Measurements from ENCODE around the gene TYW1. TPM values are rescaled to one million over a fixed set of nuclear protein-coding genes. Genes with fewer than 3 reads are reported as not detected.
"Not testable (repeated sequence)": the region's sequence is repeated elsewhere in the genome, so short reads cannot be mapped to it uniquely, and the experiment has no call there.

The TYW1 gene
- total and polyA plus RNA-seq, 2 of the 4 experiments (the other 2 are of a cell fraction): 10.7 to 23.7 TPM

GRCh38 chr7:67255076-67255475, 258.4 kb downstream of the TYW1 start:
- BruUV-seq (replicated peaks): not testable (repeated sequence)

GRCh38 chr7:67257779-67258178, 261.1 kb downstream of the TYW1 start:
- BruUV-seq (replicated peaks); H2BK120ac ChIP-seq (ENCODE audit: low read depth, low read length); H3K4me1 ChIP-seq (ENCODE audit: control insufficient read depth, insufficient read depth, low read length); H3K36me3 ChIP-seq (ENCODE audit: control insufficient read depth, insufficient read depth, low read length); CTCF ChIA-PET; H3K4me2 ChIP-seq (ENCODE audit: low read depth, low read length); H2BK20ac ChIP-seq (ENCODE audit: low read depth, low read length); DNase-seq; POLR2A ChIA-PET (ENCODE audit: unreplicated experiment); in situ Hi-C loops (cut with MboI; ENCODE audit: low sequenced_read_pairs); H3K9ac ChIP-seq (ENCODE audit: low read depth, low read length); H3K56ac ChIP-seq (ENCODE audit: extremely low read depth, insufficient read depth, low read length); H2AK5ac ChIP-seq (ENCODE audit: low read depth, low read length); H3K9me3 ChIP-seq (ENCODE audit: control insufficient read depth, insufficient read depth, low read length); H2BK15ac ChIP-seq (ENCODE audit: low read depth, low read length); H2AK9ac ChIP-seq (replicated peaks; ENCODE audit: low read depth, low read length, poor library complexity); dilution Hi-C loops (cut with HindIII; ENCODE audit: low sequenced_read_pairs, unreplicated experiment); H4K8ac ChIP-seq (ENCODE audit: low read depth in 2 of 2, low read length in 2 of 2); H3K27me3 ChIP-seq (ENCODE audit: control insufficient read depth, insufficient read depth, low read length); H3K79me1 ChIP-seq (ENCODE audit: low read depth in 1 of 2, low read length in 2 of 2); H3K18ac ChIP-seq (ENCODE audit: low read depth, low read length); H3K9me1 ChIP-seq (ENCODE audit: insufficient read depth, low read length); H3K4me3 ChIP-seq (ENCODE audit: insufficient read depth, low read depth, low read length); ATAC-seq (ENCODE audit: low read depth); H4K91ac ChIP-seq (ENCODE audit: insufficient read depth, low read depth, low read length); H2AFZ ChIP-seq (replicated peaks; ENCODE audit: low read length, poor library complexity); H3K4ac ChIP-seq (ENCODE audit: low read depth, low read length); intact Hi-C loops (cut with micrococcal nuclease); H3K27ac ChIP-seq (ENCODE audit: insufficient read depth, low read length); H3K14ac ChIP-seq (replicated peaks; ENCODE audit: low read depth, low read length); H4K20me1 ChIP-seq (ENCODE audit: insufficient read depth, low read length); H2BK5ac ChIP-seq (ENCODE audit: low read depth, low read length, poor library complexity, severe bottlenecking); H3K23ac ChIP-seq (ENCODE audit: low read depth, low read length); H4K5ac ChIP-seq (ENCODE audit: low read depth, low read length): not testable (repeated sequence)
- no CpG with 5 or more reads among the region's 1 CpG for WGBS, 2 experiments (ENCODE audit: extremely low coverage in 2 of 2, insufficient read length in 1 of 2)

More at GRCh38 chr7:67255076-67255475, 258.4 kb downstream of the TYW1 start:
- H3K9ac ChIP-seq (ENCODE audit: low read depth, low read length); H2AFZ ChIP-seq (replicated peaks; ENCODE audit: low read length, poor library complexity); H3K79me1 ChIP-seq (ENCODE audit: low read depth in 1 of 2, low read length in 2 of 2); ATAC-seq (ENCODE audit: low read depth); H3K4me2 ChIP-seq (ENCODE audit: low read depth, low read length); H3K23ac ChIP-seq (ENCODE audit: low read depth, low read length); H2BK15ac ChIP-seq (ENCODE audit: low read depth, low read length); H2BK120ac ChIP-seq (ENCODE audit: low read depth, low read length); in situ Hi-C loops (cut with MboI; ENCODE audit: low sequenced_read_pairs); H3K56ac ChIP-seq (ENCODE audit: extremely low read depth, insufficient read depth, low read length); H3K9me3 ChIP-seq (ENCODE audit: control insufficient read depth, insufficient read depth, low read length); dilution Hi-C loops (cut with HindIII; ENCODE audit: low sequenced_read_pairs, unreplicated experiment); H3K27me3 ChIP-seq (ENCODE audit: control insufficient read depth, insufficient read depth, low read length); H2BK20ac ChIP-seq (ENCODE audit: low read depth, low read length); CTCF ChIA-PET; H2BK5ac ChIP-seq (ENCODE audit: low read depth, low read length, poor library complexity, severe bottlenecking); H3K4me3 ChIP-seq (ENCODE audit: insufficient read depth, low read depth, low read length); H3K9me1 ChIP-seq (ENCODE audit: insufficient read depth, low read length); H2AK5ac ChIP-seq (ENCODE audit: low read depth, low read length); H4K8ac ChIP-seq (ENCODE audit: low read depth in 2 of 2, low read length in 2 of 2); H3K14ac ChIP-seq (replicated peaks; ENCODE audit: low read depth, low read length); intact Hi-C loops (cut with micrococcal nuclease); H4K5ac ChIP-seq (ENCODE audit: low read depth, low read length); DNase-seq; H3K36me3 ChIP-seq (ENCODE audit: control insufficient read depth, insufficient read depth, low read length); H3K27ac ChIP-seq (ENCODE audit: insufficient read depth, low read length); H2AK9ac ChIP-seq (replicated peaks; ENCODE audit: low read depth, low read length, poor library complexity); H3K4me1 ChIP-seq (ENCODE audit: control insufficient read depth, insufficient read depth, low read length); H3K4ac ChIP-seq (ENCODE audit: low read depth, low read length); H4K20me1 ChIP-seq (ENCODE audit: insufficient read depth, low read length); H4K91ac ChIP-seq (ENCODE audit: insufficient read depth, low read depth, low read length); H3K18ac ChIP-seq (ENCODE audit: low read depth, low read length); POLR2A ChIA-PET (ENCODE audit: unreplicated experiment): not testable (repeated sequence)
- 60% methylated on average over 1 of the region's 3 CpGs; no CpG with 5 or more reads in 1 of the 2 experiments for WGBS, 2 experiments (ENCODE audit: extremely low coverage in 2 of 2, insufficient read length in 1 of 2)
